GM21447 (cell line): ENCODE results near the gene ARSA.

Source experiments
- ATAC-seq: cut with Tn5 transposase; IDR thresholded peaks from one replicate; pipeline ENCODE4 v1.9.1; 2021; ENCODE audit not compliant: unreplicated experiment

The ARSA gene

GRCh38 chr22:50581031-50581949 lies 46.7 kb downstream of the ARSA start:
- no peak for ATAC-seq

GRCh38 chr22:50579752-50580151 lies 48.2 kb downstream of the ARSA start:
- no peak for ATAC-seq

GRCh38 chr22:50578776-50579310 lies 49.1 kb downstream of the ARSA start:
- ATAC-seq, result no peak

- ATAC-seq, result no peak
Observed at GRCh38 chr22:50577987-50578775, 49.8 kb downstream of the ARSA start, which contains the start of gene CPT1B. TSS of gene CPT1B (minus strand) at chr22:50578427. CDS start at chr22:50577915, 512 bp downstream.

GRCh38 chr22:50577697-50577986 lies 50.3 kb downstream of the ARSA start:
- ATAC-seq, result no peak

GRCh38 chr22:50576806-50577696 lies 50.9 kb downstream of the ARSA start:
- ATAC-seq, result no peak

GRCh38 chr22:50576070-50576469 lies 51.9 kb downstream of the ARSA start:
- ATAC-seq, result no peak

GRCh38 chr22:50575426-50575941 lies 52.5 kb downstream of the ARSA start:
- no peak for ATAC-seq
